ENCODE results near the gene MYD88.

GRCh38 chr3:38110314-38111050, 28.0 kb upstream of the MYD88 start:
- TF ChIP-seq POLR2A (IDR thresholded peaks at IDR 0.05; ENCODE audit: low read length) (no peak), GATA1 (IDR thresholded peaks at IDR 0.05; ENCODE audit: low read depth, low read length) (no peak)

Data from erythroblast (primary cell).